H1 (cell line): ENCODE results near the gene CCNE1. TPM values are rescaled to one million over a fixed set of nuclear protein-coding genes. Genes with fewer than 3 reads are reported as not detected.
A peak's percentile ranks its signal among the peaks of the same experiment; 100 is the strongest.

Source experiments
- CTCF ChIA-PET: fragments of 300-600 bp; sonication (Branson Sonifier 250); formaldehyde crosslinking; loops from one replicate; lab custom pipeline; 2021; ENCODE audit not compliant: partially characterized antibody; lab: Charles Lee
- POLR2A ChIA-PET: fragments of 300-600 bp; sonication (Branson Sonifier 250); formaldehyde crosslinking; loops from one replicate; lab custom pipeline; 2021; ENCODE audit warnings: inconsistent platforms; ENCODE audit not compliant: partially characterized antibody; lab: Charles Lee
- DNase-seq, 2 experiments: peaks; one replicate each; pipeline versions ENCODE4 v3.0.0 to v3.0.0-alpha.2; 2010 to 2022; ENCODE audit warnings: low spot score in 2 of 2, low read depth in 1 of 2, mixed read lengths in 1 of 2
- FAIRE-seq: peaks from 2 replicates; lab custom pipeline; 2011; peaks lifted over from hg19 to GRCh38; lab: Jason Lieb, UNC
- H2AFZ ChIP-seq: 2 replicates; pipeline ENCODE4 v1.8.1; 2012; ENCODE audit warnings: low read length, inconsistent platforms
- H2AK5ac ChIP-seq: 2 replicates; pipeline ENCODE4 v1.6.1; 2013; ENCODE audit warnings: low read depth, low read length
- H2BK120ac ChIP-seq: replicated peaks from 2 replicates; pipeline ENCODE3; 2013; ENCODE audit warnings: low read depth, low read length, inconsistent platforms
- H2BK12ac ChIP-seq: 2 replicates; pipeline ENCODE4 v1.6.1; 2013; ENCODE audit warnings: low read depth, low read length
- H2BK15ac ChIP-seq: 2 replicates; pipeline ENCODE4 v1.6.1; 2013; ENCODE audit warnings: low read length
- H2BK20ac ChIP-seq: 2 replicates; pipeline ENCODE4 v1.6.1; 2013; ENCODE audit warnings: low read length
- H2BK5ac ChIP-seq: 2 replicates; pipeline ENCODE4 v1.6.1; 2013; ENCODE audit warnings: low read depth, low read length
- H3K14ac ChIP-seq: 2 replicates; pipeline ENCODE4 v1.6.1; 2013; ENCODE audit warnings: inconsistent platforms; ENCODE audit not compliant: insufficient read length
- H3K18ac ChIP-seq: 2 replicates; pipeline ENCODE4 v1.6.1; 2013; ENCODE audit warnings: low read length; ENCODE audit errors: extremely low read depth
- H3K23ac ChIP-seq: 2 replicates; pipeline ENCODE4 v1.6.1; 2013; ENCODE audit warnings: inconsistent platforms; ENCODE audit not compliant: insufficient read length
- H3K23me2 ChIP-seq: 2 replicates; pipeline ENCODE4 v1.6.1; 2013; ENCODE audit warnings: low read depth, low read length
- H3K27ac ChIP-seq: 2 replicates; pipeline ENCODE4 v1.6.1; 2011; ENCODE audit warnings: low read depth, low read length, inconsistent platforms
- H3K27me3 ChIP-seq, 4 experiments: replicated peaks in 1 of 4; 1 replicate in 1 of 4; 2 replicates in 3 of 4; pipeline versions ENCODE4 v1.6.1 to v1.8.1; 2011 to 2013; ENCODE audit warnings: low read length in 3 of 4, mild to moderate bottlenecking in 3 of 4, inconsistent platforms in 2 of 4, mixed read lengths in 2 of 4, moderate library complexity in 1 of 4; ENCODE audit not compliant: control insufficient read depth in 3 of 4, insufficient read depth in 3 of 4; ENCODE audit errors: extremely low read depth in 1 of 4
- H3K36me3 ChIP-seq, 4 experiments: 2 replicates each; pipeline versions ENCODE4 v1.6.1 to v1.8.1; 2011 to 2013; ENCODE audit warnings: mild to moderate bottlenecking in 4 of 4, low read length in 3 of 4, moderate library complexity in 2 of 4, control low read depth in 1 of 4, inconsistent platforms in 1 of 4; ENCODE audit not compliant: insufficient read depth in 4 of 4, control insufficient read depth in 2 of 4
- H3K4ac ChIP-seq: replicated peaks from 2 replicates; pipeline ENCODE3; 2013; ENCODE audit warnings: low read length, low read depth, mixed read lengths, inconsistent platforms; ENCODE audit not compliant: insufficient read length
- H3K4me1 ChIP-seq, 4 experiments: replicated peaks in 1 of 4; 1 replicate in 1 of 4; 2 replicates in 3 of 4; pipeline versions ENCODE4 v1.6.1 to v1.8.1; 2011 to 2013; ENCODE audit warnings: low read length in 3 of 4, inconsistent platforms in 2 of 4, mixed read lengths in 1 of 4; ENCODE audit not compliant: insufficient read depth in 4 of 4, control insufficient read depth in 3 of 4
- H3K4me2 ChIP-seq, 2 experiments: 2 replicates each; pipeline versions ENCODE4 v1.6.1 to v1.8.1; 2011 to 2013; ENCODE audit warnings: low read depth in 2 of 2, low read length in 2 of 2, control low read depth in 1 of 2, inconsistent platforms in 1 of 2, mild to moderate bottlenecking in 1 of 2; ENCODE audit not compliant: insufficient read depth in 1 of 2
- H3K4me3 ChIP-seq, 4 experiments: fragments of 200-600, 300-600 bp in 1 of 4; sonication (generic), shearing (Covaris generic), sonication (Bioruptor Twin) in 1 of 4; 2 replicates each; pipeline versions ENCODE4 v1.5.1 to v1.8.1; 2011 to 2016; ENCODE audit warnings: low read length in 4 of 4, low read depth in 3 of 4, control low read depth in 2 of 4, inconsistent platforms in 2 of 4, mild to moderate bottlenecking in 2 of 4, mixed read lengths in 1 of 4, moderate library complexity in 1 of 4; ENCODE audit not compliant: insufficient read depth in 2 of 4; ENCODE audit errors: extremely low read depth in 1 of 4
- H3K56ac ChIP-seq: replicated peaks from 2 replicates; pipeline ENCODE3; 2013; ENCODE audit warnings: low read depth, mild to moderate bottlenecking, mixed read lengths, low read length, inconsistent platforms; ENCODE audit not compliant: insufficient read length
- H3K79me1 ChIP-seq: 2 replicates; pipeline ENCODE4 v1.6.1; 2013; ENCODE audit warnings: low read depth, low read length, control low read depth
- H3K79me2 ChIP-seq, 2 experiments: 2 replicates each; pipeline versions ENCODE4 v1.6.1 to v1.8.1; 2012 to 2013; ENCODE audit warnings: low read length in 2 of 2, mild to moderate bottlenecking in 2 of 2, inconsistent platforms in 1 of 2; ENCODE audit not compliant: insufficient read depth in 2 of 2, control insufficient read depth in 1 of 2
- H3K9ac ChIP-seq, 4 experiments: replicated peaks in 1 of 4; 1 replicate in 1 of 4; 2 replicates in 3 of 4; pipeline versions ENCODE4 v1.6.1 to v1.8.1; 2011 to 2013; ENCODE audit warnings: low read depth in 3 of 4, low read length in 3 of 4, control low read depth in 2 of 4, mild to moderate bottlenecking in 2 of 4, moderate library complexity in 2 of 4, inconsistent platforms in 1 of 4; ENCODE audit errors: extremely low read depth in 1 of 4
- H3K9me3 ChIP-seq, 2 experiments: 2 replicates each; pipeline versions ENCODE4 v1.6.1 to v1.8.1; 2012 to 2013; ENCODE audit warnings: mild to moderate bottlenecking in 2 of 2, moderate library complexity in 2 of 2, control low read depth in 1 of 2, inconsistent platforms in 1 of 2, low read depth in 1 of 2, low read length in 1 of 2, mixed read lengths in 1 of 2; ENCODE audit not compliant: insufficient read depth in 2 of 2
- H4K20me1 ChIP-seq, 2 experiments: replicated peaks in 1 of 2; 2 replicates each; pipeline versions ENCODE3 to v1.8.1; 2011 to 2013; ENCODE audit warnings: inconsistent platforms in 2 of 2, low read length in 2 of 2, mild to moderate bottlenecking in 1 of 2; ENCODE audit not compliant: insufficient read depth in 2 of 2, control insufficient read depth in 1 of 2
- H4K5ac ChIP-seq: 2 replicates; pipeline ENCODE4 v1.6.1; 2013; ENCODE audit warnings: low read length, low read depth, mixed read lengths, inconsistent platforms; ENCODE audit not compliant: insufficient read length
- H4K8ac ChIP-seq: 2 replicates; pipeline ENCODE4 v1.8.0; 2013; ENCODE audit warnings: mild to moderate bottlenecking, moderate library complexity, low read length, inconsistent platforms; ENCODE audit not compliant: insufficient read depth; ENCODE audit errors: extremely low read depth
- H4K91ac ChIP-seq: replicated peaks from 2 replicates; pipeline ENCODE3; 2013; ENCODE audit warnings: low read length, mixed read lengths, inconsistent platforms; ENCODE audit not compliant: insufficient read length
- POLR2A ChIP-seq, 2 experiments: IDR thresholded peaks; 1 replicate in 1 of 2; 2 replicates in 1 of 2; pipeline ENCODE4 v1.6.1; 2011; ENCODE audit warnings: low read depth in 2 of 2, low read length in 2 of 2, mild to moderate bottlenecking in 2 of 2; ENCODE audit errors: control extremely low read depth in 1 of 2
- SP4 ChIP-seq: IDR thresholded peaks from 2 replicates; pipeline ENCODE4 v1.6.1; 2012; ENCODE audit warnings: low read length, inconsistent platforms
- WGBS, 2 experiments: shearing (Covaris generic) in 1 of 2; methylation state at CpG; one replicate each; pipeline versions ENCODE4 v1.1.6 to v1.1.7; 2013 to 2015; ENCODE audit warnings: low lambda C conversion rate in 2 of 2, mixed read lengths in 2 of 2, inconsistent platforms in 1 of 2, low coverage in 1 of 2, missing lambda C conversion rate in 1 of 2; ENCODE audit not compliant: insufficient replicate concordance in 2 of 2, insufficient coverage in 1 of 2, insufficient read length in 1 of 2; ENCODE audit errors: extremely low coverage in 1 of 2, missing lambda C conversion rate in 1 of 2; 5-methylcytosine and 5-hydroxymethylcytosine counted together
- polyA plus RNA-seq, 7 experiments: library from polyadenylated mRNA; depleted of rRNA in 3 of 7; stranded (reverse) in 5 of 7; unstranded in 2 of 7; fragments of >200 nt in 5 of 7; fragments of 200-250 nt in 2 of 7; gene quantifications; 1 replicate in 5 of 7; 2 replicates in 1 of 7; 4 replicates in 1 of 7; pipeline versions ENCODE4 v1.2.1 to v1.2.3, GENCODE V29; 2011 to 2013; ENCODE audit warnings: missing spikeins in 2 of 7, mixed read lengths in 2 of 7
- total RNA-seq: library from RNA; stranded (reverse); fragmentation: NEBNext Ultra II Directional; extraction: Animal tissue kit (Norgen Biotek cat#: 25700); gene quantifications from 2 replicates; pipeline ENCODE4 v1.2.1, GENCODE V29; 2021

Gene CCNE1
- total and polyA plus RNA-seq, 2 of the 8 experiments (the other 6 are each of a cell fraction or from before 2014, with no cell fraction given) = 43.2 to 44.6 TPM

- Histone ChIP-seq H3K14ac (no peak overlapping the region), H3K56ac (no peak overlapping the region), H4K5ac (no peak overlapping the region), H3K4me2 (no peak overlapping the region), H3K9ac (no peak overlapping the region), H3K4me3 (no peak overlapping the region), H4K20me1 (no peaks in the 10 kb centered on the region), H3K18ac (no peak overlapping the region), H3K23ac (no peak overlapping the region), H3K36me3 (no peaks in the 10 kb centered on the region), H3K79me1 (no peaks in the 10 kb centered on the region), H3K9me3 (no peaks in the 10 kb centered on the region), H3K4me1 (no peaks in the 10 kb centered on the region), H4K91ac (no peak overlapping the region), H3K27ac (no peak overlapping the region), H4K8ac (peak overlapping the region; percentile 4; the same call in 1 of the 2 replicates), H2BK120ac (no peak overlapping the region), H2BK20ac (no peak overlapping the region), H2AFZ (no peak overlapping the region), H2BK5ac (no peak overlapping the region), H3K4ac (no peak overlapping the region), H2BK15ac (no peak overlapping the region), H3K79me2 (no peaks in the 10 kb centered on the region), H3K27me3 (no peaks in the 10 kb centered on the region), H2BK12ac (no peak overlapping the region), H3K23me2 (no peaks in the 10 kb centered on the region; the same call in 1 of the 2 replicates), H2AK5ac (no peak overlapping the region)
- CTCF ChIA-PET = interaction anchor here (1.4 to 2.0 kb wide), 2 partner anchors 27 to 46 kb away, joined by 4 to 5 read pairs; no protein-coding TSS in a partner anchor
- TF ChIP-seq POLR2A (IDR thresholded peaks at IDR 0.05; ENCODE audit: control extremely low read depth in 1 of 2, low read depth in 2 of 2, low read length in 2 of 2) = no peak
- TF ChIP-seq SP4 = no peak
- FAIRE-seq (no peak), DNase-seq (no peak)
- POLR2A ChIA-PET = interaction anchor here (3.0 kb wide), 1 partner anchor 10 kb away, joined by 9 read pairs; no protein-coding TSS in a partner anchor
- WGBS, 2 experiments = 92% methylated on average over 9 of the region's 9 CpGs; no CpG with 5 or more reads in 1 of the 2 experiments
Measured at GRCh38 chr19:29831686-29832085, 19.9 kb downstream of the CCNE1 start.
